Endothelial cell of umbilical vein (primary cell): ENCODE data around the gene ADGRF3. TPM values are rescaled to one million over a fixed set of nuclear protein-coding genes. Genes with fewer than 3 reads are reported as not detected.

Source experiments
- BruUV-seq: library from RNA; stranded (reverse); fragments of 400-500 nt; replicated peaks from 2 replicates; lab custom pipeline; 2021; lab: Mats Ljungman, UMichigan
- CTCF ChIA-PET: fragments of 300-600, 350-600 bp; sonication (Branson Sonifier 250); formaldehyde crosslinking; loops from one replicate; lab custom pipeline; 2021; ENCODE audit warnings: antibody characterized with exemption, inconsistent platforms; lab: Charles Lee
- POLR2A ChIA-PET: fragments of 300-600, 350-600 bp; sonication (Branson Sonifier 250); formaldehyde crosslinking; loops from one replicate; lab custom pipeline; 2021; ENCODE audit warnings: antibody characterized with exemption, inconsistent platforms; lab: Charles Lee
- DNase-seq: peaks from one replicate; pipeline ENCODE4 v3.0.0-alpha.2; 2011; ENCODE audit warnings: low read depth, low spot score
- FAIRE-seq: peaks from 2 replicates; lab custom pipeline; 2011; peaks lifted over from hg19 to GRCh38; lab: Jason Lieb, UNC
- H2AFZ ChIP-seq: 2 replicates; pipeline ENCODE4 v1.6.0; 2012; ENCODE audit warnings: low read depth, low read length, control low read depth, inconsistent platforms
- H3K27ac ChIP-seq: 2 replicates; pipeline ENCODE4 v1.5.1; 2011; ENCODE audit warnings: low read depth, mild to moderate bottlenecking, control low read depth, low read length, moderate library complexity; ENCODE audit not compliant: insufficient read depth
- H3K27me3 ChIP-seq, 2 experiments: 2 replicates each; pipeline versions ENCODE4 v1.6.0 to v1.6.1; 2011; ENCODE audit warnings: low read length in 2 of 2, mixed read lengths in 1 of 2; ENCODE audit not compliant: control insufficient read depth in 2 of 2, insufficient read depth in 2 of 2
- H3K36me3 ChIP-seq, 2 experiments: 2 replicates in 1 of 2; 3 replicates in 1 of 2; pipeline ENCODE4 v1.5.1; 2011; ENCODE audit warnings: low read length in 2 of 2, mild to moderate bottlenecking in 1 of 2, moderate library complexity in 1 of 2; ENCODE audit not compliant: control insufficient read depth in 2 of 2, insufficient read depth in 2 of 2; ENCODE audit errors: extremely low read depth in 1 of 2
- H3K4me1 ChIP-seq: 3 replicates; pipeline ENCODE4 v1.5.1; 2011; ENCODE audit warnings: mild to moderate bottlenecking, low read length; ENCODE audit not compliant: control insufficient read depth, insufficient read depth; ENCODE audit errors: extremely low read depth
- H3K4me2 ChIP-seq: 2 replicates; pipeline ENCODE4 v1.6.1; 2011; ENCODE audit warnings: low read length, control low read depth, mixed read lengths; ENCODE audit not compliant: insufficient read depth
- H3K4me3 ChIP-seq, 3 experiments: fragments of 200-600 bp in 1 of 3; sonication (generic), shearing (Covaris generic) in 1 of 3; replicated peaks in 1 of 3; 2 replicates each; pipeline ENCODE4 v1.5.1; 2011 to 2016; ENCODE audit warnings: control low read depth in 3 of 3, low read length in 3 of 3, mild to moderate bottlenecking in 2 of 3, inconsistent platforms in 1 of 3, low read depth in 1 of 3, moderate library complexity in 1 of 3; ENCODE audit not compliant: insufficient read depth in 1 of 3
- H3K79me2 ChIP-seq: 2 replicates; pipeline ENCODE4 v1.6.0; 2012; ENCODE audit warnings: low read length, inconsistent platforms; ENCODE audit not compliant: control insufficient read depth, insufficient read depth
- H3K9ac ChIP-seq: replicated peaks from 2 replicates; pipeline ENCODE3; 2011; ENCODE audit warnings: low read length, control low read depth; ENCODE audit not compliant: insufficient read depth; ENCODE audit errors: extremely low read depth
- H3K9me1 ChIP-seq: replicated peaks from 3 replicates; pipeline ENCODE4 v1.6.0; 2011; ENCODE audit warnings: mild to moderate bottlenecking, low read length; ENCODE audit not compliant: control insufficient read depth, insufficient read depth; ENCODE audit errors: extremely low read depth
- H3K9me3 ChIP-seq: replicated peaks from 2 replicates; pipeline ENCODE4 v1.5.1; 2012; ENCODE audit warnings: low read length, inconsistent platforms; ENCODE audit not compliant: control insufficient read depth, insufficient read depth
- H4K20me1 ChIP-seq: replicated peaks from 2 replicates; pipeline ENCODE3; 2011; ENCODE audit warnings: mild to moderate bottlenecking, low read length; ENCODE audit not compliant: control insufficient read depth, insufficient read depth; ENCODE audit errors: extremely low read depth
- FOS ChIP-seq: IDR thresholded peaks from 2 replicates; pipeline ENCODE4 v1.6.1; 2011; ENCODE audit warnings: mild to moderate bottlenecking, low read length, moderate library complexity, borderline replicate concordance; ENCODE audit not compliant: insufficient read depth
- JUN ChIP-seq: IDR thresholded peaks from 2 replicates; pipeline ENCODE4 v1.6.1; 2011; ENCODE audit warnings: borderline replicate concordance, low read depth; ENCODE audit not compliant: insufficient read length, insufficient read depth
- MYC ChIP-seq: IDR thresholded peaks from one replicate; pipeline ENCODE4 v1.6.1; 2011; ENCODE audit warnings: mild to moderate bottlenecking, low read depth, low read length
- dilution Hi-C: fragments of 300-500 bp; cut with MboI; formaldehyde crosslinking; loops from one replicate; pipeline ENCODE4 v1.15.0; 2019; ENCODE audit warnings: low sequenced_read_pairs; ENCODE audit not compliant: extremely low pct_ligation_motif_present
- intact Hi-C: fragments of 100-400 bp; cut with micrococcal nuclease; formaldehyde crosslinking; loops from one replicate; pipeline ENCODE4 v1.10.0; 2022
- polyA plus RNA-seq, 4 experiments: library from polyadenylated mRNA; depleted of rRNA in 3 of 4; stranded (reverse) in 3 of 4; unstranded in 1 of 4; fragments of >200 nt; gene quantifications; 2 replicates each; pipeline versions ENCODE4 v1.2.1 to v1.2.3, GENCODE V29; 2011 to 2012; ENCODE audit warnings: missing spikeins in 1 of 4
- total RNA-seq: library from RNA; stranded (reverse); gene quantifications from 2 replicates; pipeline ENCODE4 v1.2.3, GENCODE V29; 2021
- TF ChIP-seq, protein P1 (sequence below), 2 donors: IDR thresholded peaks; 1 replicate in 1 of 2; 2 replicates in 1 of 2; pipeline ENCODE4 v1.5.1; 2011; ENCODE audit warnings: low read length in 2 of 2, mild to moderate bottlenecking in 2 of 2, moderate library complexity in 2 of 2, control low read depth in 1 of 2, inconsistent platforms in 1 of 2, low read depth in 1 of 2; ENCODE audit not compliant: insufficient read depth in 1 of 2; ENCODE audit errors: extremely low read depth in 1 of 2
- TF ChIP-seq, protein P2 (sequence below): IDR thresholded peaks from 2 replicates; pipeline ENCODE4 v1.6.1; 2011; ENCODE audit not compliant: insufficient read depth, insufficient read length

Gene ADGRF3
- total and polyA plus RNA-seq, 2 donors (not counting 3 experiments of a cell fraction or from before 2014, with no cell fraction given) = 0.21 to 0.73 TPM

DNA sequence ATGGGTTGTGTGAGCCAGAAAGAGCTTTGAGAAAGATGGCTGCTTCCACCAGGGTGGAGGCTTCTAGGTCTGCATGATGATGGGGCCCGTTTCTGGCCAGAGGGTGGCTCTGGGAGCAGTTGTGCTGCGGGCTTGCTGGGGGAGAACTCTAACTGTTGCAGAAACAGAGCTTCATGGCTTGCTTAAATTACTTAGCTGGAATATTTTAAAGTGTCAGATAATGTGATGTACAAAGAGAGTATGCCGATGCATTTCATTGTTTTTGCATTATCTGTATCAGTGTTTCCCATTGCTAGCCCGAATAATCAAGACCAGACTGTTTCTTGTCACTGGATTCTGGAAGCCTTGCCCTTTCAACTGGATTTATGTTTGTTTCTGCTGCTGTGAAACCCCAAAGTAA lies 48.8 kb upstream of the ADGRF3 start:
- H2AFZ ChIP-seq = no peak overlapping the region
- dilution Hi-C loops (no loop called here), intact Hi-C loops (no loop called here)
- no peak overlapping the region for H3K27ac ChIP-seq
- BruUV-seq = no TSS peak
- DNase-seq = no peak
- H3K36me3 ChIP-seq = peaks cover 0 to 2% of the 10 kb centered on the region in 2 experiments
- no peaks in the 10 kb centered on the region for H3K9me3 ChIP-seq
- no peak overlapping the region for H3K4me2 ChIP-seq
- H3K27me3 ChIP-seq = no peaks in the 10 kb centered on the region
- no peak overlapping the region for H3K9ac ChIP-seq
- no peaks in the 10 kb centered on the region for H3K4me1 ChIP-seq
- FAIRE-seq = no peak
- H3K4me3 ChIP-seq = no peak overlapping the region
- TF ChIP-seq MYC = no peak
- no peak for TF ChIP-seq JUN
- TF ChIP-seq, protein P1, sequence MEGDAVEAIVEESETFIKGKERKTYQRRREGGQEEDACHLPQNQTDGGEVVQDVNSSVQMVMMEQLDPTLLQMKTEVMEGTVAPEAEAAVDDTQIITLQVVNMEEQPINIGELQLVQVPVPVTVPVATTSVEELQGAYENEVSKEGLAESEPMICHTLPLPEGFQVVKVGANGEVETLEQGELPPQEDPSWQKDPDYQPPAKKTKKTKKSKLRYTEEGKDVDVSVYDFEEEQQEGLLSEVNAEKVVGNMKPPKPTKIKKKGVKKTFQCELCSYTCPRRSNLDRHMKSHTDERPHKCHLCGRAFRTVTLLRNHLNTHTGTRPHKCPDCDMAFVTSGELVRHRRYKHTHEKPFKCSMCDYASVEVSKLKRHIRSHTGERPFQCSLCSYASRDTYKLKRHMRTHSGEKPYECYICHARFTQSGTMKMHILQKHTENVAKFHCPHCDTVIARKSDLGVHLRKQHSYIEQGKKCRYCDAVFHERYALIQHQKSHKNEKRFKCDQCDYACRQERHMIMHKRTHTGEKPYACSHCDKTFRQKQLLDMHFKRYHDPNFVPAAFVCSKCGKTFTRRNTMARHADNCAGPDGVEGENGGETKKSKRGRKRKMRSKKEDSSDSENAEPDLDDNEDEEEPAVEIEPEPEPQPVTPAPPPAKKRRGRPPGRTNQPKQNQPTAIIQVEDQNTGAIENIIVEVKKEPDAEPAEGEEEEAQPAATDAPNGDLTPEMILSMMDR (IDR thresholded peaks at IDR 0.05; ENCODE audit: extremely low read depth in 1 of 2, insufficient read depth in 1 of 2, low read depth in 1 of 2, low read length in 2 of 2) = no peak
- no peak for TF ChIP-seq FOS
- TF ChIP-seq, protein P2, sequence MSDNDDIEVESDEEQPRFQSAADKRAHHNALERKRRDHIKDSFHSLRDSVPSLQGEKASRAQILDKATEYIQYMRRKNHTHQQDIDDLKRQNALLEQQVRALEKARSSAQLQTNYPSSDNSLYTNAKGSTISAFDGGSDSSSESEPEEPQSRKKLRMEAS = no peak
- ChIA-PET CTCF (no interaction called here), POLR2A (no interaction called here)
- H3K79me2 ChIP-seq = no peaks in the 10 kb centered on the region
- H3K9me1 ChIP-seq = no peaks in the 10 kb centered on the region
- no peaks in the 10 kb centered on the region for H4K20me1 ChIP-seq

DNA sequence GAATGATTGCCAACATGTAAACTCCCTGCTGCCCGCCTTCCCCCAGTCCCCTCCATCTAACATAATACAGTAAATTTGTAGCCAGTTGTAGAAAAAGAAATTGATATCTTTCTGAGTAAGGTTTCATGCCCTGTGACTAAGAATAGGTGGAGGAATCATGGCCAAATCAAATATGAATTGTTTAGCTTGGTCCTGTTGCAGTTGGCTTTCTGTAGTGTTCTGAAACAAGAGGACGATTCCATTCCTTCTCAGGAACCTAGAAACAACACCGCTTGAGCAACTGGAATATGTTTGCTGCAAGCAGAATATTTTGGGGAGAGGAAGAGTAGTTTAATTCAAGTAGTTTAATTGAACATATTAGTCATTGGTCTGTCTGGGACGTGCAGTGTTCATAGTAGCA lies 48.1 kb upstream of the ADGRF3 start:
- Histone ChIP-seq H3K4me2 (no peak overlapping the region), H3K27ac (no peak overlapping the region), H4K20me1 (no peaks in the 10 kb centered on the region), H2AFZ (no peak overlapping the region), H3K36me3 (peaks cover 0 to 3% of the 10 kb centered on the region in 2 experiments), H3K9ac (no peak overlapping the region), H3K4me3 (no peak overlapping the region), H3K27me3 (no peaks in the 10 kb centered on the region), H3K4me1 (no peaks in the 10 kb centered on the region), H3K79me2 (no peaks in the 10 kb centered on the region), H3K9me3 (no peaks in the 10 kb centered on the region), H3K9me1 (no peaks in the 10 kb centered on the region)
- CTCF ChIA-PET = no interaction called here
- dilution Hi-C loops = no loop called here
- no peak for DNase-seq
- intact Hi-C loops = no loop called here
- POLR2A ChIA-PET = no interaction called here
- FAIRE-seq = no peak
- no peak for TF ChIP-seq FOS
- no TSS peak for BruUV-seq
